LHCN-M2 (cell line): ENCODE data around the gene NBEAL2. TPM values are rescaled to one million over a fixed set of nuclear protein-coding genes. Genes with fewer than 3 reads are reported as not detected.
"Not testable (repeated sequence)": the region's sequence is repeated elsewhere in the genome, so short reads cannot be mapped to it uniquely, and the experiment has no call there.

Source experiments
- DNase-seq: peaks from one replicate; pipeline ENCODE4 v3.0.0-alpha.2; 2012; ENCODE audit warnings: low read depth
- total RNA-seq: library from RNA; depleted of rRNA; stranded (reverse); fragments of >200 nt; gene quantifications from 2 replicates; pipeline ENCODE4 v1.2.3, GENCODE V29; 2014

NBEAL2 gene
- total RNA-seq, 1 experiment from 2014 or later, result 2.2 TPM

DNA sequence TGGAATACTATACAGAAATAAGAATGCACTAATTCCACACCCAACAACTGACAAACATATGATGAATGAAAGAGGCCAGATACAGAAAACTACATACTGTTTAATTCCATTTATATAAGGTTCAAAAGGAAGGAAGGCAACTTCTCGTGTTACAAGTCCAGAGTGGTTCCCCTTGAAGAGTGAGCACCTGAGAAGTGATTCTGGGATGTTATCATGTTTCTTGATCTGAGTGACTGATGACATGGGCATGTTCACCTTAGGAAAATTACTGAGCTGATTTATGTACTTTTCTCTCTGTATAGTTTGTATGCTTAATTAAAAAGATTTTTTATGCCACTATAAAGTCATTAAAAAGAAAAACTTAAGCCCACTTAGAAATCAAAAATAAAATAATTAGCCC, 16.5 kb upstream of the NBEAL2 start:
- no peak for DNase-seq

DNA sequence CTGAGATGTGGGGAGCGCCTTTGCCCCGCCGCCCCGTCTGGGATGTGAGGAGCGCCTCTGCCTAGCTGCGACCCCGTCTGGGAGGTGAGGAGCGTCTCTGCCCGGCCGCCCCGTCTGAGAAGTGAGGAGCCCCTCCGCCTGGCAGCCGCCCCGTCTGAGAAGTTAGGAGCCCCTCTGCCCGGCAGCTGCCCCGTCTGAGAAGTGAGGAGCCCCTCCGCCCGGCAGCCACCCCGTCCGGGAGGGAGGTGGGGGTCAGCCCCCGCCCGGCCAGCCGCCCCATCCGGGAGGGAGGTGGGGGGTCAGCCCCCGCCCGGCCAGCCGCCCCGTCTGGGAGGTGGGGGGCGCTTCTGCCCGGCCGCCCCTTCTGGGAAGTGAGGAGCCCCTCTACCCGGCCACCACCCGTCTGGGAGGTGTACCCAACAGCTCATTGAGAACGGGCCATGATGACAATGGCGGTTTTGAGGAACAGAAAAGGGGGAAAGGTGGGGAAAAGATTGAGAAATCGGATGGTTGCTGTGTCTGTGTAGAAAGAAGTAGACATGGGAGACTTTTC, 15.4 kb upstream of the NBEAL2 start:
- DNase-seq, result not testable (repeated sequence)

DNA sequence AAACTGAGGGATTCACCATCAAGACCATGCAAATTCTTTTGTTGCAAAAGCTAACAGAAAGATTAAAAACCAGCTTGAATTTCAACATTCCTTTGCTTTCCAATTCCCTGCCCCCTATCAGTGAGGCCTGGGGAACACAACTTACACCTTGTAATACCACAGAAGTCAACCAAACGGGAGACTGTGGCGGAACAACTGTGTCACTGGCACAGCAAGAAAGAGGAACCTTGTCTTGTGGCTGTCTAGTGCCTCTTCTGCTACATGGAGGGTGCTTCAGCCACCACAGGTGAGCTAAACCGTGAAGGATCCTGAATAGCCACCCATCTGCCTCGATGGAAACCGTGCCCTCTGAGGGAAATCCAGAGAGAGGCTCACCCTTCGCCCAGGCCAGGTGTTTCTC, 14.3 kb upstream of the NBEAL2 start:
- DNase-seq, result no peak

DNA sequence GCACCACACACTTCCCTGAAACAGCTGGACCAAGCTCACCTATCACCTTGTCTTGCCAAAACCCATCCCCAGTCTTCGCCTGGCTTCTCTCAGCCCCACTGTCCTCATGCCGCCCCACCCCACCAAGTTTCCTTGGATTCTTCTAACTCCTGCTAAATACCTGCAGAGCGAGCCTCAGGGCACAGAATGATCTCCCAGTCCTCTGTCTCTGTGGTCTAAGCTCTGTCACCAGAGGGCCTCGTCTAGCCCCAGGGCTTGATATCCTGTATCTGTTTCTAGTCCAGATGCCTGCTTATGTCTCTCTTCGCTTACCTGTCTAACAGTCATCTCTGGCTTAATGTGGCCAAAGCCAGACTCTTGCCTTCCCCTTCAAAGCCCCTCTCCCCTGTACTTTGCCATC, 12.7 kb upstream of the NBEAL2 start:
- no peak for DNase-seq

DNA sequence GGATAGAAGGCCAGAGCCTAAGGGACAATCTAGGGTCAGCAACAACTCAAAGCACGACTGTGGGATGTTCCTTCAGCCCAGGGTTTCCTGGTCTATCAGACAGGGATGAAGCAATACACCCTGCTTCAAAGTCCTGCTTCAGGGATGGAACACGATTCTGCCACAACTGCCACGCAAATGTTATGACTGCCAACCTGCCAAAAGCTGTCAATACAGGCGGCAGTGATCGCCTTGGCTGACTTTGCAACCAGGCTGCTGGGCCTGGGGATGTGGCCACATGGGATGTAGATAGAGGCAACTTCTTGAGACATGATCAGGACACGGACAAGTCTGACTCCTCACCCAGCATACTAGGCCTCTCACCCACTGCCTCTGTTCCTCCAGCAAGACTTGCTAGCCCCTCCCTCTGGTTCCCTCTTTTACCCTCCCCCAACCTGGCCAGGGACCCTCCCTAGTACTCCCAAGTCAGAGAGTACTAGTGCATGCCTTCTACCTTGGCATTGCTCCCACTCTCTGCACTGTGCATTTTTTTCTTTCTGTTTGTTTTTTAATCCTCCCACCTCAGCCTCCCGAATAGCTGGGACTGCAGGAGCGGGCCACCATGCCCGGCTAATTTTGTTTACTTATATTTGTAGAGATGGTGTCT, 10.6 kb upstream of the NBEAL2 start:
- no peak for DNase-seq

DNA sequence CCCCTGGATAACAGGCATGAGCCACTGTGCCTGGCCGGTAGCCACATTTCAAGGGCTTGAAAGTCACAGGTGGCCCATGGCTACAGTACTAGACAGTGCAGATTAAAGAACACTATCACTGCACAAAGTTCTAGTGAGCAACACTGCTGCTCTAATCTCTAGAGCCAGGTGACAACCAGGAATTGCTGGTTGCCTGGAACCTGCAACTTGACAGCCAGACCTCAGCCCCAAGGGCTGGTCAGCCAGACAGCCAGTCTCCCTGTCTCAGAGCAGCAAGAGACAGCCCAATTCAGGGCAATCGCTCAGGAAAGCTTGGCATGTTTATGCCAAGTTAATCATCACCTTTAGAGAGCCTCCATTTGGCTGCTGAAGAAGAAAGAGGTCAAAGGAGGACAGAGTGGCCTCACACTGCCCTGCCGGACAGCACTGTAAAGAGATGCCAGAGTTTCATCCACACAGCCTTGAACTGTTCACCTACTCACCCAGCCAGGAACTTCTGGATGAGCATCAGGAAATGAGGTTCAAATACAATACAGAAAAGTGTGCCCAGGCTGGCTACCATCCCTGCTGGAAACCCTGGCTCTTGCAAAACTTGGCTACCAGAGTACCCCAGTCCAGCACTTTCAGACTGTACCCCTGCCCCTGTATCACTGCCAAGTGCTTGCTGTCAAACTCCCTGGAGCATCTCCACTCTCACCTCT, 8.9 kb upstream of the NBEAL2 start:
- DNase-seq, result no peak

DNA sequence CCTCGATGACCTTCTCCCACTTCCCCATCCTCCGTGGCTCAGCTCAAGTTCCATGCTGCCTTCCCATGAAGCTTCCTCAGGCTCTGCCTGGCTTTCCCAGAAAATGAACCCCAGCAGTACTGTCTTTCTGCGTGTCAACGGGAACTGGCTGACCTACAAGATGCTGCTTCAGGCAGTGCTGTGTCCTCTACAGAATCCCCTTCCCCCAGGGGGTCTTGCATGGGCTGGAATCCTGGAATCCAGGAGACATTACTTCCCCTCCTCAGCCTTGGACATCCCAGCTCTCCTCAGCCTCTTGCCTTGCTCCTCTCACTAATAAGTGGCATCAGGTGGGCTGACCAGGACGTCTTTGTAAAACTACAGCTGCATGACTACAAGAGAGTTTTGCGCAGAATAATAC, 8.3 kb upstream of the NBEAL2 start:
- DNase-seq, result no peak

DNA sequence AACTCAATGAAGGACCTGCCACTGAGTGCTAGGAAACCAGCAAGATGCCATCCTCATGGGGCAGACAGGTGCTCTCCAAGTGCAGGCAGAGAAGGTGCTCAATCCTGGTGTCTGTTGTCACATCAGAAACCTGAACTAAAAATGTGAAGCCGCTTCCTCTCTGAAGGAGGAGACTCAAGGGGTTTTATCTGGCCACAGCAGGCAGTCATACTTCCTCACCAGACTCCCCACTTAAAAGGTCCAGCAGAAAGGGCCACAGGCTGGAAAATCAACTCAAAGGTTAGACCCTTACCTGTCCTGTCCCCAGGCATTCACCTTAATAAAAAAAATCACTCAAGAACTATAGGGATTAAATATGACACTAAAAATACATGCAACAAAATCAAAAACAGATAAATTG, 7.7 kb upstream of the NBEAL2 start:
- no peak for DNase-seq

DNA sequence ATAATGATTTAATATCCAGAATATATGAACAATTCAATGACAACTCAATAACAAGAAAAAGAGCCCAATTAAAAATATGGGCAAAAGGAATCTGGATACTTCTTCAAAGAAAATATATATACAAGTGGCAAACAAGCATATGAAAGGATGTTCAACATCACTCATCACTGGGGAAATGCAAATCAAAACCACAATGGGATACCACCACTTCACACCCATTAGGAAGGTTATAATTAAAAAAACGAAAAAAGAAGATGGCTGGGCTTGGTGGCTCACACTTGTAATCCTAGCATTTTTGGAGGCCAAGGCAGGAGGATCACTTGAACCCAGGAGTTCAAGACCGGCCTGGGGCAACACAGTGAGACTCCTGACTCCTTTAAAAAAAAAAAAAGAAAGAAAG, 7.1 kb upstream of the NBEAL2 start:
- DNase-seq, result no peak

DNA sequence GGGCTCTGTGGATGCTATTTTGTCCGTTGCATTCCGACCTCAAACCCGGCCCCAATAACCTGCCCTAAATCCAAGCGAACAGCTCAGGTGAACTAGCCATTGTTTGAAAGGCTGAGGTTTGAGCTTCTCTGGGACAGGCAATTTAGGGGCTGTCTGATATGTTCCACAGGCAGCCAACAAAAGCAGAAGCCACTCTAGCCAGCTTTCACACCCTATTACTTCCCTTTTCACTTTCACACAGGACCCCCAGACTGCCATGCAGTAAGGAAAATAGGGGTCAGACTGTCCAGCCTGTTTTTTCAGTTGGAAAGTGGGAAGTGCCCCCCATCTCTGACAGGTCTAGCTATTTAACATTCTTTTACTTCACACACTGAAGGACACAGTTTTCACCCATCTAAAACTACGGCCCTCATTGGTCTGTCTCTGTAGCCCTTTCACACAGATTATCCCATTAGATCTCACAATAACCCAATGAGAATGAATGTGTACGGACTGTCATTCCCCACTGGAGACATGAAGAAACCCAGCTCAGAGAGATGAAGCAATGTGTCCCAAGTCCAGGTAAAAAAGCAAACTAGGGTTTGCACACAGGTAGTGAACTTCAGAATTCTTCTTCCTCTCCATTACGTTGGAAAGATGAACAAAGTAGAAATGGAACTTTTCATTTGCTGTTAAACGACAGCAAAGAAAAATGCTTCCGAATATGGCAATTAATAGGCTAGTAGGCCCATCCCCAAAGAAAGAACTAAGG, 4.9 kb upstream of the NBEAL2 start:
- no peak for DNase-seq

DNA sequence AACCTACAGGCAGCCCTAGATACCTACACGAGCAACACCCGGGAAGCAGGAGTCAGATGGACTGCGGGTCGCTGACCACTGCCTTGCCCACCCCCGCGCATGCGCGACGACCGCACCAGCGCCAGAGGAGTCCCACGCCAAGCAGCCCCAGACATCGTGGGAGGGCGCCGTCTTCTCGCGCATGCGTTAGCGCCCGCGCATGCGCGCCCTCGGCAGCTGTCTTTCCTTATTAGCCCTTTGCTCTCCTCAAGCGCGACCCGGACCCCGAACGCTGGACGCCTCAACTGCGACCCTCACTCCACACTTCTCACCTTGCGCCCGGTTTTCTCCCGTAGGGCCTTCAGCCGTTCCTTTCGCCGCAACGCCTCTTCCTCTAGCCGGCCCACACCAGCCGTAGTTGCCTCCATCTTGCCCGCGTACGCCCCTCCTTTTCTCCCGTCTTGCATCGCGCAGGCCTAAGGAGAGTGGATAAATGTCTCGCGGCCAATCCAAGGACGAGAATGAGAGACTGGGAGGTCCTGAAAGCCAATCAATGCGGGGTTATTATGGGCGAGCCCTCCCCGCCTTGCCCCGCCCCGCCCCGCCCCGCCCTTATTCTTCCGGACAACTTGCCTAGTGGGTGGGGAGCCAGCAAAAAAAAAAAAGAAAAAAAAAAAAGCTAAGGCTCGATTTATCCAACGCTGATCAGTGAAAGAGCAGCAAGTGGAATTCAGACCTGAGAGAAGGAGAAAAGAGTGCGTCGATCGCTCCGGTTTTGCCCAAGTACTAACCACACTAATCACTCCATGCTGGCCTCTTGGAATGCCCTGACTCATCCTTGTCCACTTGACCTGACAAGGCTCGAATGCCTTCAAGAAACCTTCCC, 2.9 kb upstream of the NBEAL2 start, which contains the start of gene CCDC12:
CCDC12 (minus strand) TSS at position 420 of the 865 bp plus-strand sequence; CDS start at position 407, 13 bp downstream.
- peak; percentile 99 for DNase-seq

DNA sequence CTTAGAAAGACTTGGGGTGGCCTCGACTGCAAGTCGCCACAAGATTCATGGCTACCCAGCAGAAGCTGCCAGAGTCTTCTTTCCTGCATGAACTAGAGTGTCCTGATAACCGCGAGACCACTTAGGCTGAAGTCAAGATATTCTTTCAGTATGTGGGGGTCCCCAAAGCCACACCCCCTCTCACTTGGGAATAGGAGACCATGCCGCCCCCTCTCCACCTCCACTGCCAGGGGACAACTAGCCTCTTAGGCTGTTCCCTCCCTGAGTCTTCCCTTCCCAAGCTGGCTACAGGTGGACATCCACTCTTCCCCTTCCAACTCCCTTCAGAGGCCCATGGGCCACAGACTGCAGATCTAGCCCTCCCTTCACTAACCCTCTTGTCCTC, 1.7 kb upstream of the NBEAL2 start:
- DNase-seq, result no peak

DNA sequence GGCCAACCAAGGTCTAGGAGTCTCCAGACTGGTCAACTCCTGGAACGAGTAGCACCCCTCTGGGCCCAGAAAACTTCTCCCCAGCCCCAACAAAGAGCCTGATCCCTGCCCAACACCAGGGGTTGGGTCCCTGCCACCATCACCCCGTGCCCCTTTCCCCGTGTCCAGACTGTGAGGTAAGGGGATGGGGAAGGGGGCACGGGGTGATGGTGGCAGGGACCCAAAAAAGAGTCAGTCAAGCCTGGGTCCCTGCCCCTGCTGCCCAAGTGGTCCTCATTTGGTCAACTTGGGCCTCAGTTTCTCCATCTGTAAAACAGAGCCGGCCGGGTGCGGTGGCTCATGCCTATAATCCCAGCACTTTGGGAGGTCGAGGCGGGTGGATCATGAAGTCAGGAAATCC, 1.1 kb upstream of the NBEAL2 start:
- no peak for DNase-seq

DNA sequence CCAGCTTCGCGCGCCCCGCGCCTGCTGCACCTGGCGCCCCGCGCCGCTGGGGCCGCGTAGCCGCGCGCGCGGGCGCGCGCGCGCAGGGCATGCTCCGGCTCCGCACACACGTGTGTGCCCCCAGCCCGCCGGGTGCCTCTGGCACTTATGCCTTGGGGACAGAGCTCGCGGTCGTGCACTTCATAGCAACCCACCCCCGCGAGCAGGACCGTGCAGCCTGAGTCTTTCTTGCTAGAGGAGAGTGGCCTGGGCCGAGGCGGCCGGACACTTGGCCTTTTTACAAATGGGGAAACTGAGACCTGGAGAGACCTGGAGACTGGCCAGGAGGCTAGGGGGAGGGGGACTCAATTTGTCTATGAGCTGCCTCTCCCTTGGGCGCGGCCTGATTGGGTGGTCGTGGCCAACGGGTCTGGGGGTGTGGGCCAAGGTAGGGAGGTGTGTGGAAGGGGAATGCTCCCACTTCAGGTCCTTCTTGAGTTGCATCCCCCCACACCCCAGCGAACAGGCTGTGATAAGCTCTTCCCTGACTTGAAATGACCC, 562 bp downstream of the NBEAL2 start:
- DNase-seq, result no peak

DNA sequence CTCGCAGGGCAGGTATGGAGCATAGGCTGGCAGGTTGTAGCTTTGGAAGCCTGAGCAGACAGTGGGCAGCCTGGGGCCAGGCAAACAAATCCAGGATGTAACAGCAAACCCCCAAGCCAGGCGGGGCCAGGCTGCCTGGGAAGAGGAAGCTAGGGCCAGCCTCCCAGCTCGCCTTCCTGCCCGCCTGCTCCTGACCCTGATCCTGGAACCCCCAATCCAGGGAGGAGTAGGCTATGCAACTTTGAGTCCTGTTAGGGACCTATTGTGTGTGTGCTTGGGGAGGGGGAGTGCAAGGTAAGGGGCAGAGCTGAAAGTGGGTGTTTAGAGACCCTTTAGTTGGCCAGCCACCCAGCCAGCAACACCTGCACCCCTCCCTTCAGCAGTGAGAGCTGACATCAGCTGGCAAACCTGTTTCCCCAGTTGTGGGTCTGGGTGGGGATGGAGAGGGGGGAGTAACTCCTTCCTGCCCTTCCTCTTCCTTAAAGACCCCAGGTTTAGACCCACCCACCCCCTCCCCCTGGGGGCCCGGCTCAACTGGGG, 2.5 kb downstream of the NBEAL2 start:
- DNase-seq, result no peak

DNA sequence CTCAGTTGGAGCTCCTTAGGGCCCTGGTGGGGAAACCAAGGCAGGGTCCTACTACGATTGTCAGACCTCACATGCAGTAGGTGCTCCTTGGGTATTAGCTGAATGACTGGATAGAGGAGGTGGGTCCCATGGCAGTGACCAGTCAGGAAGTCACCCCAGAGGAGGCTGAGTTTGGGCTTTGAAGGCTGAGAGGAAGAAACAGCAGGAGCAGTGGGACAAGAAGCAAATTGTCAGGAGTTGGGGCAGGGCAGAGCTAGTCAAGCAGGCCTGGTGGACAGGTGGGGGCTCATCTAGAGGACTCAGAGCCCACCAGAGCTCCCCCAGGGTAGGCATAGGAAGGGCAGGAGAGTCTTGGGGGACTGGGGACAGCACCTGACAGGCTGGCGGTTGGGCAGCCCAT, 3.1 kb downstream of the NBEAL2 start:
- no peak for DNase-seq

DNA sequence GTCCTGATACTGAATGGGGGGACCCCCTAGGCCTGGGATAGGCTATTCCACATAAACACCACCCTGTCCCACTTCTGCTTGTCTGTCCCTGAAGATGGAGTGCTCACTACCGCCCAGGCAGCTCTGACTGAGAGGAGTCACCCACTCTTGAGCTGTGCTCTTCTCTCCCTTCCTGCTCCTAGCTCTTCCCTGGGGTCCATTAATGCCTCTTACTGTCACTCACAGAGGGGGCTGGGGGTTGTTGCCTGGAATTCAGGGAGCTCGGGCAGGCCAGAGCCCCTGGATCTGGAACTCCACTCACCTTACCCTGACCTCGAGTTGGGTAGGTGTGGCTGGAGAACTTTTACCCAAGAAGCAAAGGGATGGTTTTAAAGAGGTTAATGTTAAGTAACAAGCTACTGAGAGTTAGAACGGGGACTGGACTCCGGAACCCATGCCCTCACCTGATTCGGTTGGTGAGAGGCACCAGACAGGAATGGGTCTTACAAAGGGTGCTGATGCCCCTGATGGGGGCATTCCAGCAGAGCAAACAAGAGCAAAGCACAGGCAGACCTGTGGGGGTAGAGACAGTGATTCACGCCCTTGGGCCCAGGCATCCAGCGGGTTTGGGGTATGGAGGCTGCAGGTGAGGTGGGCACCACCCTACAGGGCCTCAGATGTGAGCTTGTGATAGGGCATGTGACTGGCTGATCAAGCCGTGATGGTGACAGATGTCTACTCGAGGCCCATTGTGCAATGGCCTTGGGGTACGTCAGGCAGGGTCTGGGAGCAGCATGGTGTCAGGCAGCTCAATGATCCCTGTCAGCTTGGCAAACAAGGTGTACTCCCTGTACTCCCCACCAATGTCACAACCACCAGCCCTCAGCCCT, 5.4 kb downstream of the NBEAL2 start:
- DNase-seq, result no peak

DNA sequence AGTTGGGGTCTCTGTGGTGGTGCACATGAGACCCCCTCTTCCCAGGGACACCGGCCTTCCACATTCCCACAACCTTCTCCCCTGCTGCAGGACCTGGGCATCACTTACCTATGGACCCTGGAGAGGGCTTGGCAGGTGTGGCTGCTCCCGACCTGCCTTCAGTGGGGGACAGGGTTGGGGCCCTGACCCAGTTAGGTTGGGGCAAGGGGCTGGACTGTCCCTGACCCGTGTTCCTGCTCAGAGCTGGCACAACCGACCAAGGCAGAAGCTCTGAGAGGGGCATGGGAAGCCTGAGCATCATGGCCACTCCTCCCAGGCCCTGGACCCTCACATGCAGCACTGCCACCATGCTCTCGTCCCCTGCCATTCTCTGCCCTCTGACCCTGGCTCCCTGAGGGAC, 6.1 kb downstream of the NBEAL2 start:
- no peak for DNase-seq

DNA sequence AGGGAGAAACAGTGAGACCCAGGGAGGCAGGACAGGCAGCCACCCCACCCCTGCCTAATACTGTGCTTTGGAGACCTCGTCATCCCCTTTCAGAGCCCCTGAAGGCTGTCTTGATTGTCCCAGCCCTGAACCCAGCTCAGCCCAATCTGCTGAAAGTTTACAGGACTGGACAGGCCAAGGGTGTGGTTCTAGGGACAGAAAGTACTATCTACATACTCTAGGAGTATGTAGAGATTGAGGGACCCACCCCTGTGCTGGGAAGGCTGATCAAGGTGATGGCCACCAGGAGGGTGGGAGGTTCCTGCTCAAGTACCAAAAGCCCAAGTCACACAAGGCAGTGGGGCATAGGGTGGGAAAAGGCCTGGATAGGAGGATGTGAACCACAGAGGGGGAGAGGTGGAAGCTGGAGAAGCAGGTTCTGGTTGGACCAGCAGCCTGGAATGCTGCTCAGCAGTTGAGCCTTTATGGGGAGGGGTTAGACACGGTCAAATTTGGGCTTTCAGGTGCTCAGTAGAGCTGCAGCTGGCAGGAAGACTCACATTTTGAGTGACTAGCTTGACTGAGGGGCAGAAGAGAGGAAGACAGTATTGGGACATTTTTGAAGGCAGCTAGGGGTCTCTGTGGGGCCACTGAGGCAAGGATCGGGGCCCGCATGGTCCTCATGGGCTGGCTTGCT, 6.7 kb downstream of the NBEAL2 start:
- DNase-seq, result no peak
